Activated gamma-delta T cell treated with anti-CD3 and anti-CD28 coated beads, Interleukin-2, amount 50 U/mL, for 16 hours (primary cell): ENCODE measurements around the gene S100B.

Experiments
- DNase-seq: peaks from one replicate; pipeline ENCODE4 v3.0.0-alpha.2; 2020; ENCODE audit warnings: low read depth

The S100B gene

DNA sequence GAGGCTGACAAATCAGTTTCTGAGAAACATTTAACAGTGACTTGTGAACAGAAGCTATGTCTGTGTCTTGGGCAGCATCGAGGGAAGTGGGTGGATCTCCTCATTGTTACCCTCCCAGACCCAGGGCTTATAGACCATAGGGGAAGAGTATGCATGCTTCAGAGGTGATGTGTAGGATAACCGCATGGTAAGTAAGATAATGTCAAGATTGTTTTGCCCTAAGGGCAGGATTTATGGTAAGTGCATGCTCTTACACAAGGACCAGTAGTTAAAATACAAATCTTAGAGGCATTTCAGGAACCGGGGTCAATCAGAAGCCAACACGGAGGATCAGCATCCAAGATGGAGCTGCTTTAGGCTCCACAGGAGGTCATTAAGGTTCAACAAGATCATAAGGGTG is 22.8 kb upstream of the S100B start:
- no peak for DNase-seq

DNA sequence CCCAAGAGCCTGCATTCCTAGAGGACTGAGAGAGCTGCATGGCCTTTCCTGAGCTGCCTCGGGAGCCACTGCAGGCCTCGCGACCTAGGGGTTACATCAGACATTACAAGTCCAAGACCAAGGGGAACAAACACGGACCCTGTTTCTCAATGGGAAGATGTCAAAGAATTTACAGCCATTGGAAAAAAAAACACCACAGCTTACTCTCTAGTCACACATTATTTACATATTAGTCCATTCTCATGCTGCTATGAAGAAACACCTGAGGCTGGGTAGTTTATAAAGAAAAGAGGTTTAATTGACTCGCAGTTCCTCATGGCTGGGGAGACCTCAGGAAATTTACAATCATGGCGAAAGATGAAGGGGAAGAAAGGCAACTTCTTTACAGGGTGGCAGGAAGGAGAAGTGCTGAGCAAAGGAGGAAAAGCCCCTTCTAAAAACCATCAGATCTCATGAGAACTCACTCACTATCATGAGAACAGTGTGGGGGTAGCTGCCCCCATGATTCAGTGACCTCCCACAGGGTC is 22.2 kb upstream of the S100B start:
- no peak for DNase-seq

DNA sequence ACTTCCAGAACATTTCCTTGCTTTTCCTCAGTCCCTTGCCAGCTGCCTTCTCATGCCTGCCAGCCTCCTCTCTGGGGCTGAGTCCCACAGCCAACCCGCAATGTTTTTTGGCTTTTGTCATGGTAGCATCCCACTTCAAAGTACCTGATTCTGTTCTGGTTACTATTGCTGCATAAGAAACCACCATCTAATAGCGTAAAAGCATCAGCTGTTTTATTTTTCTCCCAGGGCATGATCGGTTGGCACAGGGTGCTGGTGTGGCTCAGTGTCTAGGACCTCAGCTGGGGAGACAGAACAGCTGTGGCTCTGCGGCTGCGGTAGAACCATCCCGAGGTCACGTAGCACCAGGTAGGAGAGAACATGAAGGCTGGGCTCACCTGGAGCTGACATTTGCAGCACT is 21.7 kb upstream of the S100B start:
- DNase-seq, result no peak

DNA sequence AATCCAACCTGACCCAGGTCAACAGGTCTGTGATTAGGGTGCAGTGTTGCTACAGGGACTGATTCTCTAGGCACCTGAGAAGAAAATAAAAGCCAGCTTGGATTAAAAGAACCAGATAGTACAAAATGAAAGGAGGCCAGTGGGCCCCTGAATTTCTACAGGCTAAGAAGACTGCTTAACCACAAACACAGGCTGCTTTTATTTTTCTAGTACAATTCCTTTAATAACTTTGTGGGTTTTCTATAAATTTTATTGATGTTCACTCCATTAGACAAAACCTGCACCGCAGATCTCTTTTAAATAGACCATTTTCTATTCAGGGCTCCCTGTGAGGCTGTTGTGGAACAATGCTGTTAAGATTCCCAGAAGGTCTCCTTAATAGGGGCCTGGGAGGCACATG is 20.9 kb upstream of the S100B start:
- DNase-seq, result no peak

DNA sequence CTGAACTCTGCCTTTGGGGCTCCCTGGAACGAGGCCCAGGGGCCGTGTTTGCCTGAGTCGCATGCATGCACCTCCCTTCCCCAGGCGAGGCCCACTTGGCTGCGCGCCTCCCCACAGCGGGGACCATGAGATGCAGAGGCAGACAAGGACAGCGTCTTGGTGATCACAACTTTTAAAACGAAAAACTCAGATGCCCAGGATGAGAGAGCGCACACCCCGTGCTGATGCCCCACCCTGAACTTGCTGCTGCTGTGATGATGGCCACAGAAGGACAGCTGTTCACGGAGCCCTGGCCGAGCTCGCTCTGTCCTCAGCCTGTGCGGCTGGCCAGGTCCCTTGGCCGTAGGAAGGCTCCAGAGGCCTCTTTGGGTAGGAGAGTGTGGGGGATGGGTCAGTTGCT is 19.2 kb upstream of the S100B start:
- DNase-seq, result no peak

DNA sequence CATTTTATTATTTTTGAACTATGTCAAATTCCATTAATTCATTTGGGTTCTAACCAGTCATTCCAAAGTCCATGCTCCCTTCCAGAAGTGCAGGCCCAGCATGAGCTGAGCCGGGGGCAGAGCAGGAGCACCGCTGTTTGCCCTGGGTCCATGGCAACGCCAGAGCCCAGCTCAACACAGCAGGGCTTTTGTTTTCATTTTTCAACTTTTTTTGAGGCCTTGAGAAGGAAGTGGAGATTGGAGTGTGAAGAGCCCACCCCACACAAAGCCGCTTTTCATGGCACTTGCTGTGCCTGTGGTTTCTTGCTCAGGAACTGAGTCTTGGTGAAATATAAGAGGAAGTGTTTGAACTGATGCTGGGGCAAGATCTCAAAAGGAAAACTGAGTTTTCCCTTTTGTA is 17.3 kb upstream of the S100B start:
- DNase-seq, result peak; percentile 23

DNA sequence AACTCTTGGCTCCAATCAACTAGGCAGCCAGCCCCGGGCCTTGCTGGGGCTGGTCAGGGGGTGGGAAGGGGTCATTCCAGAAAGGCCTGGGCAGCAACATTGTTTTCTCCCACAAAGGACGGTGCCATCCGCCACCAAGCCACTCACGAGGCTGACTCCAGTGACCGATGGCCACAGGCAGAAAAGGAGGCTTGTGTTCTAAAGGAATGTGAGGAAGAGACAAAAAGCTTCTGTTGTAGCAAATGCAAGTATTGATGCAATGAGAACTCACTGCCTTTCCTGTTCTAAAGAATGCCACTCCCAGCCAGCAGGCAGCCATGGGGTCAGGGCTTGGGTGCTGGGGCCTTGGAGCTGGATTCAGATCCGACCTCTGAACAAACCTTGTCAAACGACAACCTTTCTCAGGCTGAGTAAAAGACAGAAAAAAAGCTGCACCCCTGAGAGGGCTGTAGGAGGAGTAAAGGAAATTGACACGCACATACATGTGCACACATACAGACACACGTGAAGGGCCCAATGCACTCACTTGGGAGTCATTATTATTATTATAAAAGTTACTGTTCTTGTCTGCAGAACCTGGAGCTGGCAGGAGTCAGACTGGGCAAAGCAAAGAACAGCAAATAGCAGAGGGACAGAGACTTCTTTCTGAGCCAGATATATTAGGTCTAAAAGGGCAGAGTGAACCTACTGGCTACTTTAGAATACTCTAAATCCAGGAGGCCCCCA is 16.7 kb upstream of the S100B start:
- DNase-seq, result no peak

DNA sequence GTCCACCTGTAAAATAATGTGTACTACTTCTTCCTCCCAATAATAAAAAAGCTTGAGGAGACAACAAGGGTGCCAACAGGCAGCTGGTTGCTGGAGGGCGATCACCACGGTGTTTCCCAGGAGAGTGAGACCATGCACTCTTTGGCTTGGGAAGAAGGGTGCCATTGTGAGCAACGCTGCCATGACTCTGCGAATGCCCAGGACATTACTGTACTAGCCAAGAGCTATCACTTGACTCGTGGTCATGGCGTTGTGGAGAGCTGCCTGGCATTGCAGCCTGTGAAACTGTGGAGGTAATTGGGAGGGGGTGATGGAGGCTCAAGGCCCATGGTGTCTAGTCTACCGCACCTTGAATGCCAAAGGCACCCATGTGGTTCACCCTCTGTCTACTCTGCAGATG is 16.0 kb upstream of the S100B start:
- DNase-seq, result no peak

DNA sequence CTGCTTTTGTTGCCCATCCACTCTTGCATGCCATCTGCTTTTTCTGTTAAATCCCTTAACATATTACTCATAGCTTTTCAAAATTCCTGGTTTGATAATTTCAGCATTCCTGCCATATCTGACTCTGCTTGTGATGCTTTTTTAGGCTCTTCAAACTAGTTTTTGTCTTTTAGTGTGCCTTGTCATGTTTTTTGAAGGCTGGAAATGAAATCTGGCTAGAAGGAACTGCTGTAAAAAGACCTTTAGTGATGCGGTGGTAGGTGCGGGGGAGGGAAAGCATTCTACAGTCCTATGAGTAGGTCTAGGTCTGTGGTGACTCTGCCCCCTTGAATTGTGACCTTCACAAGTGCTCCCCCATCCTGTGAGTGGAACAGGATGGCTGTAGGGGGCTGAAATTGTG is 15.0 kb upstream of the S100B start:
- no peak for DNase-seq

DNA sequence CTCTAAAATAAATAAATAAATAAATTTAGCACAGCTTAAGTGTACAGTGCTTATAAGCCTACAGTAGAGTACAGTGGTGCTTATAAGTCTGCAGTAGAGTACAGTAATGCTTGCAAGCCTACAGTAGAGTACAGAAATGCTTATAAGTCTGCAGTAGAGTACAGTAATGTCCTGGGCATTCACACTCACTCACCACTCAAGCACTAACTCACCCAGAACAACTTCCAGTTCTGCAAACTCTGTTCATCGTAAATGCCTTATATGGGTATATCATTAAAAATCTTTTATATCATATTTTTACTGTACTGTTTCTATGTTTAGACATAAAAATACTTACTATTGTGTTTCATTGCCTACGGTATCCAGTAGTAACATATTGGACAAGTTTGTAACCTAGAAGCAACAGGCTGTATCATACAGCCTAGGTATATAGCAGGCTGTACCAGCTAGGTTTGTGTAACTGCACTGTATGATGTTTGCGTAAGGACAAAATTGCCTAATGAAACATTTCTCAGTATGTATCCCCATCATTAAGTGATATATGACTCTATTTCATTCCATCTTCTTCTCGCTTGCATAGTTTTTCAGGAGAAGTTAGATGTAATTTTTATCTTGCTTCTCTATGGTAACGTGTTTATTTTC is 14.0 kb upstream of the S100B start:
- DNase-seq, result no peak

DNA sequence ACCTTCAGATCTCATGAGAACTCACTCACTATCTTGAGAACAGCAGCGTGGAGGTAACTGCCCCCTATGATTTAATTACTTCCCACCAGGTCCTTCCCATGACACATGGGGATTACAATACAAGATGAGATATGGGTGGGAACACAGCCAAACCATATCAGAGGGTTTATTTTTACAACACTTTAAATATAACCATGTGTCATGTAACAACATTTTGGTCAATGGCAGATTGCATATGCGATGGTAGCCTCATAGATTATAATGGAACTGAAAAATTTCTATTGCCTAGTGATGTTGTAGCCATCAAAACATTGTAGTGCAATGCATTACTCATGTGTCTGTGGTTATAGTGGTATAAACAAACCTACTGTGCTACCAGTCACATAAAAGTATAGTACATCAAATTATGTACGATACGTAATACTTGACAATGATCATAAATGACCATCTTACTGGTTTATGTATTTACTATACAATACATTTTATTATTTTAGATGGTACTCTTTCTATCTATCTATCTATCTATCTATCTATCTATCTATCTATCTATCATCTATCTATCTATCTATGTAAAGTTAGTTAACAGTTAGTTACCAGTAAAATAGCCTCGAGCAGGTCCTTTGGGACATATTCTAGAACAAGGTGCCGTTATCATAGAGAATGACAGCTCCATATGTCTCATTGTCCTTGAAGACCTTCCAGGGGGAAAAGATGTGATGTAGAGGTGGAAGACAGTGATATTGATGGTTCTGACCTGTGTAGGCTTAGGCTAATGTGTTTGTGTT is 12.6 kb upstream of the S100B start:
- no peak for DNase-seq

DNA sequence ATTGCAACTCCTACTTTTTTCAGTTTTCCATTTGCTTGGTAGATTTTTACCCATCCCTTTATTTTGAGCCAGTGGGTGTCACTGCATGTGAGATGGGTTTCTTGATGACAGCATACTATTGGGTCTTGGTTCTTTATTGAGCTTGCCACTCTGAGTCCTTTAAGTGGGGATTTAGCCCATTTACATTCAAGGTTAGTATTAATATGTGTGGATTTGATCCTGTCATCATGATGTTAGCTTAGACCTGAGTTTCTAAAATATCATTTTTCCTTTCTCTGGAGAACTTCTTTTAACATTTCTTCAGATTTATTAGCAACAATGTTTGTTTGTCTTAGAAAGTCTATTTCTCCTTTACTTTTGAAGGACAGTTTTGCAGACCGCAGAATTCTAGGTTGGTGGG is 11.8 kb upstream of the S100B start:
- DNase-seq, result no peak

DNA sequence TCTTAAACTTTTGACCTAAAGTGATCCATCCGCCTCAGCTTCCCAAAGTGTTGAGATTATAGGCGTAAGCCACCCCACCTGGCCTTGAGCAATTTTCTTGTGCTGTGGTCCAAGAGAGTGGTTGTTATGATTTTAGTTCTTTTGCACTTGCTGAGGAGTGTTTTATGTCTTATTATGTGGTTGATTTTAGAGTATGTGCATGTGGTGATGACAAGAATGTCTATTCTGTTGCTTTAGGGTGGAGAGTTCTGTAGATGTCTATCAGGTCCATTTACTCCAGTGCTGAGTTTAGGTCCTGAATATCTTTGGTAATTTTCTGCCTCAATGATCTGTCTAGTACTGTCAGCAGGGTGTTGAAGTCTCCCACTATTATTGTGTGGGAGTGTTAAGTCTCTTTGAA is 11.2 kb upstream of the S100B start:
- no peak for DNase-seq

DNA sequence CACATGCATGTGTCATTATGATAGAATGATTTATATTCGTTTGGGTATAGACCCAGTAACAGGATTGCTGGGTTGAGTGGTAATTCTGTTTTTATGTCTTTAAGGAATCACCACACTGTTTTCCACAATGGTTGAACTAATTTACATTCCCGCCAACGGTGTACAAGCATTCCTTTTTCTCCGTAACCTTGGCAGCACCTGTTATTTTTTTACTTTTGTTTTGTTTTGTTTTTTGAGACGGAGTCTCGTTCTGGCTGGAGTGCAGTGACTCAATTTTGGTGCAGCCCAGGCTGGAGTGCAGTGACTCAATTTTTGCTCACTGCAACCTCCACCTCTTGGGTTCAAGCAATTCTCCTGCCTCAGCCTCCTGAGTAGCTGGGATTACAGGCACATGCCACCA is 8.5 kb upstream of the S100B start:
- no peak for DNase-seq

DNA sequence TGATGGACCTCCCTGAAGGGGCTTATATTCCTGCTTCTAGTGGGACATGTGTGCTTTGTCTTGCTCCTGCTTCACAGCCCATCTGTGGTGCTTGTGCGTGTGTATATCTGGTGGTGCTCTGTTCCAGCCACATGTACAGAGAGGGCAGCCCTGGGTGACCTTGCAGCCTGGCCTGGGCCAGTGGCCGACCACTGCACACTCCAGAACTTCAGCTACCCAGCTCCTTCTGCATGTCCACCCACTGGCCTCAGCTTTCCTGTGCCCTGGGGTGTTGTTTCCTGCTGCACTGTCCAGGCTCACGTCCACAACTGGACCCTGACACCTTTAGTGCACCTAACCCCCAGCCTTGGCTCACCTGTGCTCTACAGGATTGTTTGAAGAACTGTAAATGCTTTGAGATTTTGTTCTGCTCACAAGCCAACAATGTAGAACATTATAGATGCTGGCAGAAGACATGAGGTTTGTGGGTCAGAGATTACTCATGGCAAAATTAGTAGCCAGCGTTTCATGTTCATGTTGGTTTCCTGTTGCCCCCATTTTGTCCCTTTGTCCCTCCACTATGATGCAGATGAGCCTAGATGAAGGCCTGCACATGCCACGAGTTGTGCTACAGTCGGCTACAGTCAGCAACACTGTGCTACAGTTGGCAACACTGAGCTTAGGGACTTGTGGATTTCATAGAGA is 5.3 kb upstream of the S100B start:
- no peak for DNase-seq

DNA sequence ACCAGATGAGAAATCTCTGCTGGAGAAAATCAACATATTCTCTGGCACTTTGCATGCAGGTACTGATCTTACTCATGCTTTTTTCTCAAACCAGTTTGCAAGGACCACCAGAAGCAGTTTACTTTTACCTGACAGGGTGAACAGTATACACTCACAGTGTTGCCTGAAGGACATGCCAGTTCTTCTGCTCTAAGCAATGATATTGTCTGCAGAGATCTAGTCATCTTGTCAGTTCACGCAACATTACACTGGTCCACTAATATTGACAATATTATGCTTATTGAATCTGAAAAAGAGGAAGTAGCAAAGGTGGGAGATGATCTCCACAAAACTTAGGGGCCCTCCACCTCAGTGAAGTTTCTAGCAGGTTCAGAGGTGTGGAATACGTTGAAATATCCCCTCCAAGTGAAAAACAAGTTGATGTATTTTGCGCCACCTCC is 3.8 kb upstream of the S100B start:
- no peak for DNase-seq

DNA sequence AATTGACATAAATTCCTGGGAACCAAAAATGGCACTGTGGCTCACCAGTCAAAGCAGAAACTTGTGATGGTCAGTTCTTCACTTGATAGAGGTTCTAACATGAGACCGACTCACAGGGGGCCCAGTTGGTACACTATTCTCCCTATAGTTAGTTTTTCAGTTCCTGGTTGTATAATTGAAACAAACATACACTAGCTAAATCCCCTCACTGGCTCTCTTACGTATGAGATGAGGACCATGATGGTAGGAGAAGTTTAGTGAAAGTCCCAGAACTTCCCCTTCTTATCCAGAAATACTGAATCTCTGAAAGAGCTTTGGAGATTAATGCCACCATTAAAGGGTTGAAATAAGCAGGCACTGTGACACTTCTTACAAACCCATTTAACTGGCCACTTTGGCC is 2.8 kb upstream of the S100B start:
- no peak for DNase-seq

DNA sequence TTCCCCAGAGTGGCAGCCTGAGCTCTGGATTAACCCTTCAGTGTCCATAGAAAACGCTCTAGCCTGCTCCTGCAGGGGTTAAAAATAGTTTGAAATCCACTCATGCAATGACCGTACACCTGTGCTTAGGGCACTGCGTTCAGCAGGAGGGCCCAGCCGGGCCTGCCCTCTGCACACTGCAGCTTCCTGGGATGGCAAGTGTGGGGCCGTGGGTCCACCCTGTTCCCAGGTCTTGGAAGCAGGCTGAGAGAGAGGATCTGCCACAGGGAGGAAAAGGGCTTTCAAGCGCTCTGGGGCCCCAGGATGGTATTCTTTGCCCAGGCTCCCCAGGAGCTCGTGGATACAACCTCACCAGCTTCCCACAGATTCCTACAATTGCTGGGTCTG is 1.5 kb upstream of the S100B start:
- no peak for DNase-seq

DNA sequence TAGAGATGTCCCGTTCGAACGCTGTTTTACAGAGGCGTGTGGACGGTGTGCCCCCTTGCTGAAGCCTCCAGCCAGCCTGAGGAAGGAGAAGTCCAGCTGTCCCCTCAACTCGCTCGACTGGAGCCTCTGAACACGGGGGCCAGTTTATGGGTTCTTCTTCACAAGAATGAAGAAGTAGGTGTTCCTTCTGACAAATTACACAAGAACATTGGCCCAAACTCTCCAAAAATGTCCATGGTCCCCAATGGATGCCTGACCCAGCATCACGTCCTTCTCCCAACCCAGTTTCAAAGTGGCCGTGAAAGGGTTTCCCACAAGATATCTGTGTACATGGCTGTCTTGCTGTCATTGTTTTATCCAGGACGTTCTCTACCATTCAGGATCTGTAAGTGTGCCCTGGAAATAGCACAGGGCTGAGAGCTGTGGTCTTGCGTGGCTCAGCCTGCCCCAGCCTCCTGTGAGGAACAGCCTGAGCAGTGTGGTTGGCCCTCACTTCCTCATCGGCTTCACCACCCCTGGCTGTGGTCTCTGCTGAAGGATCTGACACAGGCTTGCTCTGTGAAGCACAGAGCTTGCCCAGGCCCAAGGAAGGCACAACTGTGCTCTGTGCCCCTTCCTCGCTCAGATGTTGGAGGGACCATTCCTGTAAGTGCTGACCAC is 1.0 kb upstream of the S100B start:
- DNase-seq, result peak; percentile 36

DNA sequence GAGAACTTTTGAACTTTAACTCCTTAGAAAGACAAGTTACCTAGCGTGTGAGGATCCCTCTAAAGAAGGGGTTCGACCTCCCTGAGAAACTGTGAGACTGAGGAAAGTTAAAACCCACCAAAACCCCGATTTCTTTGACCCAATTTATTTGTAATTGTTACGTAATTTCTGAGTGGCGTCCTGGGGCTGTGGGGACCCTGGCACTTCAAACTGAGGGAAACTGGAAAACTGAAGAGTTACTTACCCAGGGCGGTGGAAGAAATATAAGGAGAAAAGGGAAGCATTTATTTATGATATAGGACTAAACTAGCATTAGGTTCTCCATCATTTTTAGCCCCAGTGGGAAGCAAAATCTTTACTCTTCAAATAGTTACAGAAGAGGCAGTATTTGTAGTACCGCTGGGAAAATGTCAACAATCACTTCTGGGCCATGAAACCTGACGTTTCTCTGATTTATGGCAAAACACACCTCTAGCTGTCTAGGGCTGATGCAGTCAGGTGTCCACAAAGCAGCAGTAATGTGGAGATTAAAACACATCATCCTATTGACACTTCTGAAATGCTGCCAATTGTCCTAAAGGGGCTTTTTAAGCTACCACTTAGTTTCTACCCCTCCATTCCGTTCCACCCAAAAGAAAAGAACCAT is 430 bp downstream of the S100B start:
- no peak for DNase-seq

DNA sequence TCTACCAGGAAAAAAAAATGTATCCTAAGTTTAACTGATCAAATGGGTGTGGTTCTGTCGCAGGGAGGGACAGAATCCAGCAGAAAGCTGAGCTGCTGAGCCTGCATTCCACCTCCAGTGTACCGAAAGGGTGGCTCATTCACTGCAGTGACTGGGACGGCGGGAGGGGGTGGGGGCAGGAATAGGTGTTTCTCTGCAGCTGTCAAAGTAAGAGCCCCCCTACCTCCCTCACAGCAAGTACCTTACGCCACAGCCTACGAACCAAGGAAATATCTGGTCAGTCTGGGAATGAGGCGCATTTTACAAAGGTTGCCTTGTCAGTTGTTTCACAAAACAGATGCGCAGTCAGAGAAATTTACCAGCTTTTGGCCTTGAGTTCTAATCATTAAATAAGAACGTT is 1.7 kb downstream of the S100B start:
- no peak for DNase-seq
